Globus pallidus (tissue), 1 donor: ENCODE results near the gene NTHL1.
A peak's percentile ranks its signal among the peaks of the same experiment; 100 is the strongest.
"Not testable (repeated sequence)": the region's sequence is repeated elsewhere in the genome, so short reads cannot be mapped to it uniquely, and the experiment has no call there.

Source experiments
- DNase-seq: peaks from one replicate; pipeline ENCODE4 v3.0.0-alpha.2; 2015; ENCODE audit warnings: low spot score

NTHL1 gene

GRCh38 chr16:2028146-2028545 lies 19.5 kb downstream of the NTHL1 start:
- no peak for DNase-seq

- no peak for DNase-seq
These were observed 20.3 kb downstream of the NTHL1 start for GRCh38 chr16:2027024-2028010.

GRCh38 chr16:2026461-2027023 lies 21.1 kb downstream of the NTHL1 start, which contains the start of gene NHERF2:
Gene NHERF2 (plus strand): TSS chr16:2026902. CDS start chr16:2027006, 104 bp downstream.
- DNase-seq, result no peak

DNA sequence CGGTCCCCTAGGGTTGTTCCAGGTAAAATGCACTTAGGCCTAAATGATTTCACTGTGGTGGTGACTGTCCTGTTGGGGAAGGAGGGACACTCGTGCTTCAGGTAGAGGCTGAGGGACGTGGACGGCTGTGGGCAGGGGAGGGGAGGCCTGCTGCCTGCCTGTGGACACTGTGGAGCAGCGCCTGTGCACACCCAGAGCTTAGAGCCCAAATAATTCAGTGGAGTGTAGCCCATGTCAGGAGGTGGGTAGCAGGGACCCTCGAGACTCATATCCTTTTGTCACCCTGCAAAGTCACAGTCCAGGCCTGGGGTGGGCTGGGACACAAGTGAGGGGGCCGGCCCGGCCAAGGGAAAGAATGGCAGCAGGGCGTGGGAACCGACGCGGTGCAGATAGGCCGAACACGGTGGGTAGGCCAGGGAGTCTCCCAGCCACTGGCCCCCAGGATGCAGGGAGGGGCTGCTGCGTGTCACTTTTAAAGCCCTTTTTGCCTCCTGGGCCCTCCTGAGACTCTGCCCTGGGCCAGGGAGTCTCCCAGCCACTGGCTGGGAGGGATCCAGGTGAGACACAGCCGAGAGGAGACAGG lies 21.7 kb downstream of the NTHL1 start:
- DNase-seq, result no peak

DNA sequence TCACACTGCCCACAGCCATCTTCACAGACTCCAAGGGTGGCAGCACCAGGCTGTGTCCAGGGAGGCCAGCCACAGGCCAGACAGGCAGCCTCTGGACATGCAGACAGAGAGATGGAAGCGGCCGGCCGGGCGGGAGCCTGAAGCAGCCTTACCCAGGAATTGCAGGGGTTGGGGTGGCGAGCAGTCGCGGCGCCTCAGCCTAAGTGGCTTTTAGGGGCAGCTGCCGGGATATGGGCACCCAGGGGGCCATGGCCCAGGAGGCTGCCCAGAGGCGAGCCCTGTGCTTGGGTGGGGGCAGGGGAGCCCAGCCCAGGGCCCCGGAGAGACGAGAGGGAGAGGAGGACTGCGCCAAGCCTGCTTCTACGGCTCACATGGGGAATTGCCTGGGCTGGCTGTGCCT lies 22.4 kb downstream of the NTHL1 start:
- DNase-seq, result no peak

- DNase-seq, result no peak
These were observed 23.6 kb downstream of the NTHL1 start for GRCh38 chr16:2024032-2024420.

DNA sequence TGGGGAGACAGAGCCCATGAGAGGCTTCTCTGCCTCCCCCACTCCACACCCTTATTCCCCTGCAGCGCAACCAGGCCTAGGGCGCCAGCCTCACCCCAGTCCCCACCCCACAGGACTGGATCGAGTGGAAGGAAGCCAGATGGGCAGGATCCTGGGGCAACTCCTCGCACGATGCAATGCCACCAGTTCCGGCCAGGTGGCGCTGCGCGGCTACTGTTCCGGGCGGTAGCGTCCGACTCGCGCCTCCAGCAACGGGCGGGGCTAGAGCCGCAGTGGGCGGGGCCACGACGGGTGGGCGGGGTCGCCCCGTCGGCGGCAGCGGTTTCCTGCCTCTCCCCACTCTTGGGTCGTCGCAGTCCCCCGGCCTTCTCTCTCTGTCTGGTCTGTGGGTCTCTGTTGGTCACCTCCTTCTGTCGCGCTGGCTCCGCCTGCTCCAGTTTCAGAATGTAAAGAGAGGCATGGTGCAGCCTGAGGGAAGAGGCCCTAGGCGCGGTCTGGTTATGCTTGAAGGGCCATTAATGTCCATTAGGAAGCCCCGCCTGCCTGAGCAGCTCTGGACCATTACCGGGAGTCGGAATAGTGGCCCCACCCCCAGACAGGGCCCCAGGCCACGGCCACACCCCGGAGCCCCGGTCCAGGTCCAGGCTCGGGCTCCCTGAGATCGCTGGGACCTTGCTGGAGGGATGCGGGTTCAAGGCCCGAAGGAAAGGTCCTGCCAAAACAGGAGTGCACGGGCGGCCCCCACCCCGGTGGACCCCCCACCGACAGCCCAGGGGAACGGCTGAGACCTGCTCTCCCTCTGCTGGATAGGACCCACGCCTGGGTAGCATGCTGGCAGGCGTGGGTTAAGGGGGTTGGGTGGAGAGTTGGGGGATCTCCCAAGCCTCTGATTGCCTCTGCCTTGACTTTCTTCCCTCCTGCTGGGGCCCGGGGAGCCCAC lies 24.3 kb downstream of the NTHL1 start:
- DNase-seq, result peak; percentile 81

- no peak for DNase-seq
These were observed 24.9 kb downstream of the NTHL1 start for GRCh38 chr16:2022723-2023091.

- no peak for DNase-seq
These were observed 27.5 kb downstream of the NTHL1 start for GRCh38 chr16:2019921-2020831.

DNA sequence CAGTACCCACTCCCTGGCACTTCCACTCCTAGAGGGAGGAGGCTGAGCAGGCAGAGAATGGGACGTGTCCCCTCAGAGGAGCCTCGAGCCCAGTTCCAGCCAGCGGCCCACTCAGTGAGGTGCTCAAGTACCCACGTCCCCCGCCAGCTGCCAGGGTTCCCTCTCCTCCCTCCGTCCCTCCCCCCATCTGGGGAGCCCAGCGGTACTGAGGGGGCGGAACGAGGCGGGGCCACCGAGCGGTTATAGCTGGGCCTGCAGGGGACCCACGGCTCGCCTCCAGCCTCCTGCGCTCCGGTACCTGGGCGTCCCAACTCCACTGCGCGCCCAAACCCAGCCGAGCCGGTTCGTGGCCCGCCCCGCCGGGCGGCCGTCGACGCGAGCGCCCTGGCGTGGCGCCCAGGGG lies 28.1 kb downstream of the NTHL1 start, which contains the start of gene NPW:
NPW (plus strand) TSS at position 268 of the 403 bp plus-strand sequence.
- no peak for DNase-seq

- DNase-seq, result no peak
These were observed 31.2 kb downstream of the NTHL1 start for GRCh38 chr16:2016407-2016922.

DNA sequence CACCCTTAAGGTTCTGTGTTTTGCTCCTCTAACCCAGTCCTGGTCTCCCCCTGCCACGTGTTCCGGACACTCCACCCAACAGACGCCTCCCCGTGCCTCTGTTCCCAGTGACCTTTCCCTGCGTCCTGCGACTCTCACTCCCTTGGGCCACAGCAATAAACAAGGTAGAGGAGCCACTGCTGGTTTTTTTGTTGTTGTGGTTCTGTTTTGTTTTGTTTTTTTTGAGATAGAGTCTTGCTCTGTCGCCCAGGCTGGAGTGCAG lies 31.8 kb downstream of the NTHL1 start:
- DNase-seq, result no peak

DNA sequence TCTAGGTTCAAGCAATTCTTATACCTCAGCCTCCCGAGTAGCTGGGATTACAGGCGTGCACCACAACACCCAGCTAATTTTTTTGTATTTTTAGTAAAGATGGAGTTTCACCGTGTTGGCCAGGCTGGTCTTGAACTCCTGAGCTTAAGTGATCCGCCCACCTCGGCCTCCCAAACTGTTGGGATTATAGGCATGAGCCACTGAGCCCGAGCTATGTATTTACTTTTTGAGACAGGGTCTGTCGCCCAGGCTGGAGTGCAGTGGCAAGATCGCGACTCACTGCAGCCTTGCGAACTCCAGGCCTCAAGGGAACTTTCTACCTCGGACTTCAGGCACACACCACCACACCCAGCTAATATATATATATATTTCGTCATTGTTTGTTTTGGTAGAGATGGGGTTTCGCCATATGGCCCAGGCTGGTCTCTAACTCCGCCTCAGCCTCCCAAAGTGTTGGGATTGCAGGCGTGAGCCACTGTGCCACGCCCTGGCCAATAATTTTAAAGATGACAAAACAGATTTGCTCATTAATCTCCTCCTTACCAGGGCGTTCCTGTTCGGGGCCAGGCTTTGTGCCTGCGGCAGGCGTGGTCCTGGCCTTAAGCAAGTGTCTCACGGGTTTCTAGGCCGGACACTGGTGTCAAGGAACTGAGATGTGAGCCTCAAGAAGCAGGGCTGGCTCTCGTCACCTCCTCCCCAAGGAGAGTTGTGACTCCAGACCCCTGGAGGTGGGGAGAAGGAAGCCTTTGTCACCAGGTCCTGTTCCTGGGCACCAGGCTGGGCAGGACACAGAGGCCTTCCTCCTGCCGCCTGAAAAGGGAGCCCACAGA lies 32.3 kb downstream of the NTHL1 start:
- DNase-seq, result no peak

GRCh38 chr16:2013527-2013926 lies 34.1 kb downstream of the NTHL1 start:
- DNase-seq, result no peak

DNA sequence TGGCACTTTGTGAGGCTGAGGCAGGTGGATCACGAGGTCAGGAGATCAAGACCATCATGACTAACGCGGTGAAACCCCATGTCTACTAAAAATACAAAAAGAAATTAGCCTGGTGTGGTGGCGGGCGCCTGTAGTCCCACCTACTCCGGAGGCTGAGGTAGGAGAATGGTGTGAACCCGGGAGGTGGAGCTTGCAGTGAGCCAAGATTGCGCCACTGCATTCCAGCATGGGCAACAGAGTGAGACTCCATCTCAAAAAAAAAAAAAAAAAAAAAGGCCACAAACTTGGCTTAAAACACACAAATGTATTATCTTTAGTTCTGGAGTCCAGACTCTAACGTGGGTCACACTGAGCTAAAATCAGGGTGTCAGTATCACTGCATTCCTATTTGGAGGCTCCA lies 35.9 kb downstream of the NTHL1 start:
- not testable (repeated sequence) for DNase-seq

GRCh38 chr16:2009791-2010510 lies 37.7 kb downstream of the NTHL1 start, which contains the start of gene ZNF598:
Gene ZNF598 (minus strand): TSS chr16:2009821.
- peak; percentile 88 for DNase-seq

- no peak for DNase-seq
These were observed 38.4 kb downstream of the NTHL1 start for GRCh38 chr16:2009164-2009711.

DNA sequence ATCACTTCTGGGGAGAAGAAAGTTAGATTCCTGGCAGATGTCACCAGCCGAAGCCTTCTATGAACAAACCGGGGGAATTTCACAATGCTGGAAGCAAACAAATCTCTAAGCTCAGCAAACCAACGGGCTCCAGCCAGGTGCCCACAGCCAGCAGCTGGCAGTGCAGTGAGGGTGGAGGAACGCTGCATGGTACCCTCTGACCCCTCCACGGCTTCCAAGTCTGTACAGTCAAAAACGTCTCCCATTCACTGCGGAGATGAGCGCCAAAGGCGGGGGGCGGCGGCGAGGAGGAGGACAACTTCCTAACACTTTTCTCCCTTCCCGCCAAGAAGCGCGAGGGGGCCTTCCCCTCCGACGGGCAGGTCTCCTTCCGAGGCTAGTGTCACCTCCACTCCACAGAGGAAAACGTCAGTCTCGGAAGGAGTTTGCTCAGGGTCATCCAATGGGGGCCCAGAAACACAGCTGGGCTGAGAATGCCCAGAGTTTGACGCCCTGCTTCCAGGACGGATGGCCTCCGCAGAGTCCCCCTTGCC lies 38.9 kb downstream of the NTHL1 start:
- no peak for DNase-seq
